Natural killer cell (primary cell): ENCODE data around the gene SLC30A9. TPM values are rescaled to one million over a fixed set of nuclear protein-coding genes. Genes with fewer than 3 reads are reported as not detected.

Experiments
- ATAC-seq, 3 donors: fragments of 150-1000 bp in 2 of 3; fragments of 200-7000 bp in 1 of 3; cut with Tn5 transposase; 1 replicate in 1 of 3; 2 replicates in 2 of 3; pipeline ENCODE4 v1.10.0; 2021; ENCODE audit warnings: mild to moderate bottlenecking in 2 of 3, moderate library complexity in 2 of 3
- DNase-seq, 2 donors: peaks; one replicate each; pipeline versions ENCODE4 v3.0.0 to v3.0.0-alpha.2; 2013 to 2021; ENCODE audit warnings: mixed read lengths in 1 of 2
- H3K27ac ChIP-seq: one replicate; pipeline ENCODE4 v1.5.1; 2013; ENCODE audit warnings: mild to moderate bottlenecking, low read length
- H3K27me3 ChIP-seq: one replicate; pipeline ENCODE4 v1.6.1; 2013; ENCODE audit warnings: low read length; ENCODE audit not compliant: control insufficient read depth, insufficient read depth
- H3K36me3 ChIP-seq: one replicate; pipeline ENCODE4 v1.6.1; 2013; ENCODE audit warnings: low read length; ENCODE audit not compliant: control insufficient read depth, insufficient read depth
- H3K4me1 ChIP-seq: one replicate; pipeline ENCODE4 v1.6.1; 2013; ENCODE audit warnings: low read length; ENCODE audit not compliant: control insufficient read depth, insufficient read depth
- H3K4me3 ChIP-seq: one replicate; pipeline ENCODE4 v1.5.1; 2013; ENCODE audit warnings: low read length
- H3K9me3 ChIP-seq: one replicate; pipeline ENCODE4 v1.6.1; 2013; ENCODE audit warnings: low read length; ENCODE audit not compliant: control insufficient read depth, insufficient read depth
- H3K27ac Mint-ChIP-seq, 2 donors: one replicate each; pipeline ENCODE4 v1.8.0; 2022; ENCODE audit warnings: mild to moderate bottlenecking in 2 of 2, mixed read lengths in 2 of 2, moderate library complexity in 1 of 2
- H3K27me3 Mint-ChIP-seq, 2 donors: one replicate each; pipeline ENCODE4 v1.8.0; 2022; ENCODE audit warnings: low read depth in 2 of 2, mixed read lengths in 2 of 2
- H3K36me3 Mint-ChIP-seq: one replicate; pipeline ENCODE4 v1.8.0; 2022; ENCODE audit warnings: mixed read lengths
- H3K4me1 Mint-ChIP-seq, 2 donors: one replicate each; pipeline ENCODE4 v1.8.0; 2022; ENCODE audit warnings: mixed read lengths in 2 of 2
- H3K4me3 Mint-ChIP-seq: one replicate; pipeline ENCODE4 v1.8.0; 2022; ENCODE audit warnings: mild to moderate bottlenecking, moderate library complexity, mixed read lengths
- H3K9me3 Mint-ChIP-seq, 2 donors: one replicate each; pipeline ENCODE4 v1.8.0; 2022; ENCODE audit warnings: mixed read lengths in 2 of 2
- WGBS: methylation state at CpG from one replicate; pipeline ENCODE4 v1.1.7; 2013; ENCODE audit warnings: missing lambda C conversion rate; ENCODE audit not compliant: insufficient coverage; 5-methylcytosine and 5-hydroxymethylcytosine counted together
- intact Hi-C: fragments of 100-400 bp; cut with micrococcal nuclease; formaldehyde crosslinking; loops from one replicate; pipeline ENCODE4 v1.14.2; 2022
- total RNA-seq, 4 donors: library from RNA; stranded (reverse); fragments of 120-200 nt in 1 of 4; gene quantifications; one replicate each; pipeline versions ENCODE4 v1.2.3 to v1.2.4, GENCODE V29; 2013 to 2022
- TF ChIP-seq, protein P1 (sequence below): fragments of 200-600 bp; IDR thresholded peaks from one replicate; pipeline ENCODE4 v1.8.0; 2022; ENCODE audit warnings: antibody characterized with exemption

Gene SLC30A9
- total RNA-seq, 3 donors from 2014 or later (not counting 1 experiment from before 2014, with no cell fraction given): 22.2 to 23.1 (median 22.8) TPM

DNA sequence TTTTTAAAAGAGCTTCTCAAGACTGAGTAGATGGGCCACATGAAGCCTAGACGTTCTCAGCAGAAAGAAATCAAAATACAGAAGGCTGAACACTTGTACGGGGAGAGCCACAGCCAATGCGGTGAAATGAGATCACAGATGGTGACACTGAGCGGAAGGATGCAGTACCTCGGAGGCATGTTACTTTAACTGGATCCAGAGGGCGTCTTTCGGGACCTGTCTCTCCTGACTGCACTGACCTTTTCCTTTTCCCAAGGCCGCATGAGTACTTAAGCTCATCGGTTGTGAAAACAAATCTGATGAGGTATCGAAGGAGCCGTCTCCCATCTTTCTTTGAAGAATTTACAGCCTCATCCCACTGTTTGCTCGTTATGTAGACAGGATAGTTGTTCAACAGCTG is 129.6 kb downstream of the SLC30A9 start:
- no peaks in the 10 kb centered on the region for H3K36me3 ChIP-seq
- no peaks in the 10 kb centered on the region for H3K9me3 ChIP-seq
- 93% methylated on average over 12 of the region's 12 CpGs for WGBS
- peaks cover 0 to 2% of the 10 kb centered on the region in 2 donors for H3K27me3 Mint-ChIP-seq
- H3K27me3 ChIP-seq: no peaks in the 10 kb centered on the region
- no peak overlapping the region for H3K4me3 ChIP-seq
- no peak for ATAC-seq
- no peak overlapping the region for H3K27ac ChIP-seq
- no peak overlapping the region for H3K27ac Mint-ChIP-seq
- H3K9me3 Mint-ChIP-seq: no peaks in the 10 kb centered on the region
- no peak for DNase-seq
- H3K4me1 ChIP-seq: no peaks in the 10 kb centered on the region
- TF ChIP-seq, protein P1, sequence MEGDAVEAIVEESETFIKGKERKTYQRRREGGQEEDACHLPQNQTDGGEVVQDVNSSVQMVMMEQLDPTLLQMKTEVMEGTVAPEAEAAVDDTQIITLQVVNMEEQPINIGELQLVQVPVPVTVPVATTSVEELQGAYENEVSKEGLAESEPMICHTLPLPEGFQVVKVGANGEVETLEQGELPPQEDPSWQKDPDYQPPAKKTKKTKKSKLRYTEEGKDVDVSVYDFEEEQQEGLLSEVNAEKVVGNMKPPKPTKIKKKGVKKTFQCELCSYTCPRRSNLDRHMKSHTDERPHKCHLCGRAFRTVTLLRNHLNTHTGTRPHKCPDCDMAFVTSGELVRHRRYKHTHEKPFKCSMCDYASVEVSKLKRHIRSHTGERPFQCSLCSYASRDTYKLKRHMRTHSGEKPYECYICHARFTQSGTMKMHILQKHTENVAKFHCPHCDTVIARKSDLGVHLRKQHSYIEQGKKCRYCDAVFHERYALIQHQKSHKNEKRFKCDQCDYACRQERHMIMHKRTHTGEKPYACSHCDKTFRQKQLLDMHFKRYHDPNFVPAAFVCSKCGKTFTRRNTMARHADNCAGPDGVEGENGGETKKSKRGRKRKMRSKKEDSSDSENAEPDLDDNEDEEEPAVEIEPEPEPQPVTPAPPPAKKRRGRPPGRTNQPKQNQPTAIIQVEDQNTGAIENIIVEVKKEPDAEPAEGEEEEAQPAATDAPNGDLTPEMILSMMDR: no peak
- no peaks in the 10 kb centered on the region for H3K36me3 Mint-ChIP-seq
- intact Hi-C loops: no loop called here
- no peak overlapping the region for H3K4me3 Mint-ChIP-seq
- H3K4me1 Mint-ChIP-seq: no peaks in the 10 kb centered on the region

DNA sequence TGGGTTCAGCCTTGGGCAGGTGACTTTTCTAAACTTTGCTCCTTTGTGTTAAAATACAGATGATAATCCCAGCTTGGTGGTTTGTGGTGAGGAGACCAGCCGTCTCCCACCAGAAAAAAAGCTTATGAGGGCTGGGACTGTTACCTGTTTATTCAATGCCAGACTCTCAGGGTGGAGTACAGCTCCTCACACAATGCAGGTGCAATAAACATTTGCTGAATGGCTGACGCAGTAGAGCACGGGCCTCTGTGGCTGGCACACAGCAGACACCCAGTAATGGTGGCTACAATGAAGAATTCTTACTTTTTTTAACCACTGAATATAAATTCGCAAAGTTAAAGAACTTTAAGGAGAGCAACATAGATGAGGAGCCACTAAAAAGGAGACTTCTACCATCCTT is 131.9 kb downstream of the SLC30A9 start:
- no peaks in the 10 kb centered on the region for H3K36me3 ChIP-seq

DNA sequence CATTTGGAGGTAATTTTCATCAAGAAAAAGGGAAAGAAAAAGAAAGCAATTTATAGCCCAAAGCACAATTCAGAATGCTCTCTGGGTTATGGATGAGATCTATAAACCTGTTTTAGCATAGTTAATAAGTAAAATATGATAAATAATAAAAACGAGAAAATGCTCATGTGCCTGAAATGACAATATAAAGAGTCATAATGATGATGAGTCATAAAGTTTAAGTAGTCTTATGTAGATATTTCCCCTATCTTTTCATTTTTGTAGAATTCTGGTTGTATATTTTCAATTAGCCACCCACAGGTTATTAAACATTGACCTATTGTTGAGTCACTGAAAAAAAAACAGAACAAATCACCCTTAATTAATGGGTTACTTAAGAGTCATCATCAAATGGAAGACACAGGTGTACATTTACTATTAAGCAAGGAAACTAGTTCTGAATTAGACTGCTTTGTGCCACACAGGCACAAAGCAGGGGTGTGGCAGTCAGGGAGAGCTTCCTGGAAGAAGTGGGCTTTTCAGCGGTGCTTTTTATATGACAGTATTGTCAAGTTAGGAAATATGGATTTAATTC is 132.8 kb downstream of the SLC30A9 start:
- ATAC-seq (no peak), DNase-seq (no peak)
- Histone ChIP-seq H3K36me3 (no peaks in the 10 kb centered on the region), H3K27me3 (no peaks in the 10 kb centered on the region), H3K27ac (no peak overlapping the region), H3K4me1 (no peaks in the 10 kb centered on the region), H3K9me3 (no peaks in the 10 kb centered on the region), H3K4me3 (no peak overlapping the region)
- Mint-ChIP-seq H3K4me3 (no peak overlapping the region), H3K9me3 (no peaks in the 10 kb centered on the region), H3K4me1 (no peaks in the 10 kb centered on the region), H3K27ac (no peak overlapping the region), H3K36me3 (no peaks in the 10 kb centered on the region), H3K27me3 (no peaks in the 10 kb centered on the region)
- TF ChIP-seq, protein P1: no peak
- intact Hi-C loops: no loop called here
- 100% methylated on average over 1 of the region's 2 CpGs for whole genome bisulfite sequencing

More for the DNA sequence above, 131.9 kb downstream of the SLC30A9 start:
- 90% methylated on average over 3 of the region's 4 CpGs for WGBS
- DNase-seq (no peak), ATAC-seq (no peak)
- no peak overlapping the region for H3K27ac Mint-ChIP-seq
- H3K4me3 Mint-ChIP-seq: no peak overlapping the region
- Histone ChIP-seq H3K27me3 (no peaks in the 10 kb centered on the region), H3K4me3 (no peak overlapping the region), H3K4me1 (no peaks in the 10 kb centered on the region), H3K27ac (no peak overlapping the region), H3K9me3 (no peaks in the 10 kb centered on the region)
- intact Hi-C loops: no loop called here
- TF ChIP-seq, protein P1: no peak
- no peaks in the 10 kb centered on the region for H3K4me1 Mint-ChIP-seq
- H3K36me3 Mint-ChIP-seq: no peaks in the 10 kb centered on the region
- peaks cover 0 to 2% of the 10 kb centered on the region in 2 donors for H3K27me3 Mint-ChIP-seq
- H3K9me3 Mint-ChIP-seq: no peaks in the 10 kb centered on the region

DNA sequence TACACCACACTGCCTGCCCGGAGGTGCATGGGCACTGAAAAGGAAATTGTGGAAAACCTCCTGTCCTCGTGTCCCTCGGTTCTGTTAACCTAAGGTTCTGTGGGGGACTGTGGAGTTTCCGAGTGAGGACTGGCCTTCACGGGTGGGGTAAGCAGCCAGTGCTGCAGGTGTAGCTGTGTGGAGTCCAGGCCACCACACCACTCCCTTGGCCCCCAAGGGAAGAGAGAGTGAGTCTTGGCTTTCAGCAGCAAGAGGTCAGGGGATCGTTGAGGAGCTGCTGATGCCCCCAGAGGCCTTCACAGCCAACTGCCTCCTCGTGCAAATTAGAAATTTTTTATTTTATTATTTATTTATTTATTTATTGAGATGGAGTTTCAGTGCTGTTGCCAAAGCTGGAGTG is 141.8 kb downstream of the SLC30A9 start:
- intact Hi-C loops: no loop called here
- TF ChIP-seq, protein P1: no peak
- Mint-ChIP-seq H3K4me3 (no peak overlapping the region), H3K4me1 (no peaks in the 10 kb centered on the region), H3K27me3 (no peaks in the 10 kb centered on the region), H3K27ac (no peak overlapping the region), H3K9me3 (no peaks in the 10 kb centered on the region), H3K36me3 (no peaks in the 10 kb centered on the region)
- Histone ChIP-seq H3K27ac (no peak overlapping the region), H3K27me3 (no peaks in the 10 kb centered on the region), H3K4me3 (no peak overlapping the region), H3K9me3 (no peaks in the 10 kb centered on the region), H3K4me1 (no peaks in the 10 kb centered on the region), H3K36me3 (no peaks in the 10 kb centered on the region)
- 91% methylated on average over 4 of the region's 7 CpGs for WGBS
- ATAC-seq: no peak
- DNase-seq: no peak
